ENCODE measurements around the gene STXBP3. TPM values are rescaled to one million over a fixed set of nuclear protein-coding genes. Genes with fewer than 3 reads are reported as not detected.

STXBP3 gene
- polyA plus RNA-seq, 1 of the 3 experiments (the other 2 are of a cell fraction), result 12.6 TPM

DNA sequence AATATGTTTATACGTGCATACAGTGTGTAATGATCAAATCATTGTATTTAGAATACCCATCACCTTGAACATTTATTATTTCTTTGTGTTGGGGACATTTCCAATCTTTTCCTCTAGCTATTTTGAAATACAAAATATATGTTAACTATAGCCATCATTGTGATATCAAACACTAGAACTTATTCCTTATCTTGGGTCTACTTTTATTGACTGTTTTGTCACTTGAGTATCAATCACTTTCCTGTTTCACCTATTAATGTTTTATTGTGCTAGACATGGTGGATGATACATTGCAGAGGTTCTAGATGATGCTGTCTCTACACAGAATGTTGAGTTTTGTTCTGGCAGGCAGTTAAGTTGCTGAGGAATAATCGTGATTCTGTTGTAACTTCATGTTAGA, 45.9 kb downstream of the STXBP3 start:
- Histone ChIP-seq H4K20me1 (ENCODE audit: insufficient read depth) (no peaks in the 10 kb centered on the region), H2AFZ (ENCODE audit: low read depth) (no peak overlapping the region), H3K4me1 (ENCODE audit: control insufficient read depth in 1 of 2, insufficient read depth in 2 of 2, low read depth in 1 of 2, low read length in 1 of 2) (no peaks in the 10 kb centered on the region), H3K27ac (ENCODE audit: low read depth in 2 of 2, low read length in 1 of 2) (no peak overlapping the region), H3K9me2 (no peaks in the 10 kb centered on the region), H3K9me3 (peaks cover 14% of the 10 kb centered on the region; the same call in 1 of the 2 replicates), H3F3A (replicated peaks; ENCODE audit: insufficient read depth) (no peaks in the 10 kb centered on the region), H3K9ac (no peak overlapping the region), H3K36me3 (replicated peaks in 1 of 2; ENCODE audit: control insufficient read depth in 1 of 2, insufficient read depth in 2 of 2, low read length in 1 of 2) (peaks cover 42 to 82% of the 10 kb centered on the region in 2 experiments), H3K79me2 (ENCODE audit: insufficient read depth) (no peaks in the 10 kb centered on the region; the same call in 1 of the 2 replicates), H3K4me3 (ENCODE audit: low read depth in 2 of 2, low read length in 1 of 2) (no peak overlapping the region), H3K4me2 (no peak overlapping the region), H3K27me3 (ENCODE audit: insufficient read depth) (no peaks in the 10 kb centered on the region)
- 96% methylated on average over 2 of the region's 2 CpGs for whole genome bisulfite sequencing (ENCODE audit: low lambda C conversion rate)
- DNase-seq, result no peak
- TF ChIP-seq RAD21 (IDR thresholded peaks at IDR 0.05; ENCODE audit: low read length) (no peak), TCF12 (IDR thresholded peaks at IDR 0.05) (no peak), SMC3 (IDR thresholded peaks at IDR 0.05; ENCODE audit: low read depth, low read length) (no peak), FOSL2 (IDR thresholded peaks at IDR 0.05; ENCODE audit: borderline replicate concordance, low read depth) (no peak), RFX5 (IDR thresholded peaks at IDR 0.05; ENCODE audit: low read length) (no peak), FOXM1 (IDR thresholded peaks at IDR 0.05; ENCODE audit: low read depth) (no peak), TAF1 (IDR thresholded peaks at IDR 0.05; ENCODE audit: borderline replicate concordance, low read depth, low read length) (no peak), MEF2A (IDR thresholded peaks at IDR 0.05; ENCODE audit: borderline replicate concordance, low read depth) (no peak), GABPA (IDR thresholded peaks at IDR 0.05; ENCODE audit: low read depth) (no peak), MAX (IDR thresholded peaks at IDR 0.05; ENCODE audit: low read depth) (no peak), NFIC (IDR thresholded peaks at IDR 0.05; ENCODE audit: borderline replicate concordance) (no peak), TEAD4 (IDR thresholded peaks at IDR 0.05; ENCODE audit: borderline replicate concordance, insufficient read depth) (no peak), POLR2AphosphoS5 (IDR thresholded peaks at IDR 0.05; ENCODE audit: low read depth, low read length) (no peak)
- TF ChIP-seq, protein P1, sequence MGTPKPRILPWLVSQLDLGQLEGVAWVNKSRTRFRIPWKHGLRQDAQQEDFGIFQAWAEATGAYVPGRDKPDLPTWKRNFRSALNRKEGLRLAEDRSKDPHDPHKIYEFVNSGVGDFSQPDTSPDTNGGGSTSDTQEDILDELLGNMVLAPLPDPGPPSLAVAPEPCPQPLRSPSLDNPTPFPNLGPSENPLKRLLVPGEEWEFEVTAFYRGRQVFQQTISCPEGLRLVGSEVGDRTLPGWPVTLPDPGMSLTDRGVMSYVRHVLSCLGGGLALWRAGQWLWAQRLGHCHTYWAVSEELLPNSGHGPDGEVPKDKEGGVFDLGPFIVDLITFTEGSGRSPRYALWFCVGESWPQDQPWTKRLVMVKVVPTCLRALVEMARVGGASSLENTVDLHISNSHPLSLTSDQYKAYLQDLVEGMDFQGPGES (IDR thresholded peaks at IDR 0.05; ENCODE audit: low read depth, low read length), result no peak
- ChIA-PET POLR2A (no interaction called here), CTCF (interaction anchor here (1.3 kb wide), 1 partner anchor 22 kb away, joined by 3 read pairs; no protein-coding TSS in a partner anchor)

- Histone ChIP-seq H3K27me3 (ENCODE audit: insufficient read depth) (no peaks in the 10 kb centered on the region), H3K4me2 (no peak overlapping the region), H3F3A (replicated peaks; ENCODE audit: insufficient read depth) (peaks cover 7% of the 10 kb centered on the region), H3K36me3 (replicated peaks in 1 of 2; ENCODE audit: control insufficient read depth in 1 of 2, insufficient read depth in 2 of 2, low read length in 1 of 2) (peaks cover 44 to 64% of the 10 kb centered on the region in 2 experiments), H3K27ac (ENCODE audit: low read depth in 2 of 2, low read length in 1 of 2) (no peak overlapping the region), H3K79me2 (ENCODE audit: insufficient read depth) (no peaks in the 10 kb centered on the region), H3K4me3 (ENCODE audit: low read depth in 2 of 2, low read length in 1 of 2) (no peak overlapping the region), H3K9ac (no peak overlapping the region), H4K20me1 (ENCODE audit: insufficient read depth) (no peaks in the 10 kb centered on the region), H3K9me2 (no peaks in the 10 kb centered on the region), H3K4me1 (ENCODE audit: control insufficient read depth in 1 of 2, insufficient read depth in 2 of 2, low read depth in 1 of 2, low read length in 1 of 2) (no peaks in the 10 kb centered on the region), H3K9me3 (no peaks in the 10 kb centered on the region), H2AFZ (ENCODE audit: low read depth) (no peak overlapping the region)
- DNase-seq, result no peak
- 67% methylated on average over 1 of the region's 1 CpG for WGBS (ENCODE audit: low lambda C conversion rate)
- TF ChIP-seq CHD2 (IDR thresholded peaks at IDR 0.05; ENCODE audit: low read length, partially characterized antibody) (no peak), GATA2 (CRISPR knock-in tag; IDR thresholded peaks at IDR 0.05) (no peak), EP300 (IDR thresholded peaks at IDR 0.05; ENCODE audit: borderline replicate concordance in 1 of 2, low read depth in 1 of 2, low read length in 1 of 2) (no peak), MAX (IDR thresholded peaks at IDR 0.05; ENCODE audit: low read depth) (no peak), ELF1 (IDR thresholded peaks at IDR 0.05) (no peak), RCOR1 (IDR thresholded peaks at IDR 0.05; ENCODE audit: low read length) (no peak), SIN3A (IDR thresholded peaks at IDR 0.05; ENCODE audit: borderline replicate concordance, low read depth, low read length) (no peak), TAF1 (IDR thresholded peaks at IDR 0.05; ENCODE audit: borderline replicate concordance, low read depth, low read length) (no peak), TCF12 (IDR thresholded peaks at IDR 0.05) (no peak), NRF1 (IDR thresholded peaks at IDR 0.05; ENCODE audit: low read depth, low read length) (no peak), RFX5 (IDR thresholded peaks at IDR 0.05; ENCODE audit: low read length) (no peak), YY1 (IDR thresholded peaks at IDR 0.05; ENCODE audit: low read depth) (no peak)
- TF ChIP-seq, protein P2, sequence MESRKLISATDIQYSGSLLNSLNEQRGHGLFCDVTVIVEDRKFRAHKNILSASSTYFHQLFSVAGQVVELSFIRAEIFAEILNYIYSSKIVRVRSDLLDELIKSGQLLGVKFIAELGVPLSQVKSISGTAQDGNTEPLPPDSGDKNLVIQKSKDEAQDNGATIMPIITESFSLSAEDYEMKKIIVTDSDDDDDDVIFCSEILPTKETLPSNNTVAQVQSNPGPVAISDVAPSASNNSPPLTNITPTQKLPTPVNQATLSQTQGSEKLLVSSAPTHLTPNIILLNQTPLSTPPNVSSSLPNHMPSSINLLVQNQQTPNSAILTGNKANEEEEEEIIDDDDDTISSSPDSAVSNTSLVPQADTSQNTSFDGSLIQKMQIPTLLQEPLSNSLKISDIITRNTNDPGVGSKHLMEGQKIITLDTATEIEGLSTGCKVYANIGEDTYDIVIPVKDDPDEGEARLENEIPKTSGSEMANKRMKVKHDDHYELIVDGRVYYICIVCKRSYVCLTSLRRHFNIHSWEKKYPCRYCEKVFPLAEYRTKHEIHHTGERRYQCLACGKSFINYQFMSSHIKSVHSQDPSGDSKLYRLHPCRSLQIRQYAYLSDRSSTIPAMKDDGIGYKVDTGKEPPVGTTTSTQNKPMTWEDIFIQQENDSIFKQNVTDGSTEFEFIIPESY (IDR thresholded peaks at IDR 0.05; ENCODE audit: borderline replicate concordance, low read depth), result no peak
- TF ChIP-seq, protein P1 (IDR thresholded peaks at IDR 0.05; ENCODE audit: low read depth, low read length), result no peak
- ChIA-PET CTCF (no interaction called here), POLR2A (no interaction called here)
Observed at GRCh38 chr1:108799001-108799400, 52.5 kb downstream of the STXBP3 start.
